IPS-15b (cell line): ENCODE results near the gene LITAF.

Experiments
- H3K27me3 ChIP-seq: one replicate; pipeline ENCODE4 v1.6.1; 2013; ENCODE audit warnings: low read length; ENCODE audit not compliant: control insufficient read depth, insufficient read depth
- H3K36me3 ChIP-seq: one replicate; pipeline ENCODE4 v1.6.1; 2013; ENCODE audit warnings: low read length; ENCODE audit not compliant: control insufficient read depth, insufficient read depth
- H3K4me1 ChIP-seq: one replicate; pipeline ENCODE4 v1.6.1; 2013; ENCODE audit warnings: mild to moderate bottlenecking, low read length; ENCODE audit not compliant: control insufficient read depth, insufficient read depth
- H3K4me3 ChIP-seq: one replicate; pipeline ENCODE4 v1.5.1; 2013; ENCODE audit warnings: low read depth, low read length
- H3K9ac ChIP-seq: one replicate; pipeline ENCODE4 v1.6.1; 2013; ENCODE audit warnings: low read depth, mild to moderate bottlenecking, low read length
- H3K9me3 ChIP-seq: one replicate; pipeline ENCODE4 v1.6.1; 2013; ENCODE audit warnings: mild to moderate bottlenecking, low read length; ENCODE audit not compliant: control insufficient read depth, insufficient read depth

LITAF gene

GRCh38 chr16:11627822-11628457 is 41.2 kb upstream of the LITAF start:
- Histone ChIP-seq H3K4me3 (no peak overlapping the region), H3K9me3 (no peaks in the 10 kb centered on the region), H3K27me3 (no peaks in the 10 kb centered on the region), H3K36me3 (no peaks in the 10 kb centered on the region), H3K4me1 (no peaks in the 10 kb centered on the region), H3K9ac (no peak overlapping the region)

GRCh38 chr16:11627292-11627663 is 40.6 kb upstream of the LITAF start:
- Histone ChIP-seq H3K9me3 (no peaks in the 10 kb centered on the region), H3K27me3 (no peaks in the 10 kb centered on the region), H3K9ac (no peak overlapping the region), H3K36me3 (no peaks in the 10 kb centered on the region), H3K4me3 (no peak overlapping the region), H3K4me1 (no peaks in the 10 kb centered on the region)

GRCh38 chr16:11626657-11627291 is 40.1 kb upstream of the LITAF start:
- H3K36me3 ChIP-seq = no peaks in the 10 kb centered on the region
- H3K4me1 ChIP-seq = no peaks in the 10 kb centered on the region
- H3K9ac ChIP-seq = no peak overlapping the region
- no peaks in the 10 kb centered on the region for H3K27me3 ChIP-seq
- H3K4me3 ChIP-seq = no peak overlapping the region
- H3K9me3 ChIP-seq = no peaks in the 10 kb centered on the region

GRCh38 chr16:11625769-11626168 is 39.0 kb upstream of the LITAF start:
- no peaks in the 10 kb centered on the region for H3K27me3 ChIP-seq
- H3K4me1 ChIP-seq = no peaks in the 10 kb centered on the region
- H3K4me3 ChIP-seq = no peak overlapping the region
- no peak overlapping the region for H3K9ac ChIP-seq
- no peaks in the 10 kb centered on the region for H3K9me3 ChIP-seq
- H3K36me3 ChIP-seq = no peaks in the 10 kb centered on the region

- Histone ChIP-seq H3K36me3 (no peaks in the 10 kb centered on the region), H3K4me1 (no peaks in the 10 kb centered on the region), H3K9ac (no peak overlapping the region), H3K27me3 (no peaks in the 10 kb centered on the region), H3K4me3 (no peak overlapping the region), H3K9me3 (no peaks in the 10 kb centered on the region)
Measured at GRCh38 chr16:11624636-11625607, 38.2 kb upstream of the LITAF start.

DNA sequence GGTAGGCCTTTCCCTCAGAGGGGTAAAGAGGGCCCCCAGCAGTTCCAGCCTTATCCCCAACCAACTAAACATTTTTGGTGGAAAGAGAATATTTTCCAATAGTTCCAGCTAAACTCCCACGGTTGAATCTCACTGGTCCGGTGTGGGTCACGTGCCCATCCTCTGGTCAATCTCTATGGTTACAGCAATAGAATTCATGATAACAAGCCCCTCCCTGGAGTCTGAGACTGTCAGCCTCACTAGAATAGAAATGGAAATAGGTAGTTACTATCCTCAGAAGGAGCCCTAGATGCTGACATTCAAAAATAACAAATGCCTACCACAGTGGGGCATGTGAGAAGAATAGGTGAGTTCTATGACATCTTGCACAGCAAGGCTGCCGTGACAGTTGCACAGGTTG is 37.5 kb upstream of the LITAF start:
- no peak overlapping the region for H3K9ac ChIP-seq
- H3K4me1 ChIP-seq = no peaks in the 10 kb centered on the region
- H3K36me3 ChIP-seq = no peaks in the 10 kb centered on the region
- no peak overlapping the region for H3K4me3 ChIP-seq
- no peaks in the 10 kb centered on the region for H3K27me3 ChIP-seq
- no peaks in the 10 kb centered on the region for H3K9me3 ChIP-seq

DNA sequence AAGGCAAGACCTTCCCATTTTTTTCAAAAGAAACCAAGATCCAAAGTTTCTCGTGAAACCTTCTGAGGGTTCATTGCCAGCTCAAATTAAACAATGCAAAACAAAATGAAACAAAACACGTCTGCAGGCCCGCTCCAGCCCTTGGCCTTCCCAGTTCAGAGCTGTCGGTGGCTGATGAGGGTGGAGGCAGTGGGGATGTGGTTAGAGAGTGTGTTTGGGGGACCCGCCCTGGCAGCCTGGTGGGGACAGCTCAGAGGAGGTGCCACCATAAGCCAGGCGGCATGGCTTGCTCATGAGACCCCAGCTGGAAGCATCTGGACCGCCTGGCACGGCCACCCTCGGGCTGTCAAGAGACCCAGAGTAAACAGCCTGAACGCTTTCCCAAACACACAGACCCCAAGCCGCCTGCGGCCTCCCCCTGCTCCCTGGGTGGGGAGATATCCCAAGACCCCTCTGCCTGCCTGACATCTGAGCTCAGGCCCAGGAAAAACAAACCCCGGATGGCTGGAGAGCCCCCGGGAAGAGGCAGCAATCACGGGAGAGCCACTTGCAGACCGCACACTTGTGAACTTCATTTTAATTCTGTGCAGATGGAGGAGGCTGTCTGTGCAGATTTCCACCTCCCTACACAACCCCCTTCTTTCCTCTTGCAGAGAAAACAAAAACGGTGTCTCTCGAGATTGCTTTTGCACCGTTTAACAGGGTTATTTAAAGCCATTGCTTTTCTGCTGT is 35.4 kb upstream of the LITAF start:
- H3K36me3 ChIP-seq = no peaks in the 10 kb centered on the region
- no peaks in the 10 kb centered on the region for H3K9me3 ChIP-seq
- H3K4me3 ChIP-seq = no peak overlapping the region
- H3K4me1 ChIP-seq = no peaks in the 10 kb centered on the region
- H3K27me3 ChIP-seq = no peaks in the 10 kb centered on the region
- H3K9ac ChIP-seq = no peak overlapping the region

DNA sequence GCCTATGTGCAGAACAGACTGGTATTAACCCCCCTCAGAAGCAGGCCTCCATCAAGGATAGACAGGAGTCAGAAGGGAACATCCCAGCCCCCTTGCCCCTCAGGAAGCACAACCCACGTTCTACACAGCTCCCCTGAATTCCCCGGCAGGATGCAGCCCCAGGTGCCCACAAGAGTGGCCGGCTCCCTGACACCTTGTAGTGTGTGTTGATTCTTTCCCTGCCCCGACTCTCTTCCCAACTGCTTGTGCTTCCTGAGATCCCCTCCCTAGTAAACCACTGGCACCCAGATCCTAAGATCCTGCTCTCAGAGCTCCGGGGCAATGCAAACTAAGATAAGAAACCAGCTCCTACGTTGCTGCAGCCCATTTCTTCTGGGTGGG is 34.8 kb upstream of the LITAF start:
- no peaks in the 10 kb centered on the region for H3K4me1 ChIP-seq
- no peak overlapping the region for H3K9ac ChIP-seq
- no peaks in the 10 kb centered on the region for H3K9me3 ChIP-seq
- no peaks in the 10 kb centered on the region for H3K27me3 ChIP-seq
- H3K36me3 ChIP-seq = no peaks in the 10 kb centered on the region
- no peak overlapping the region for H3K4me3 ChIP-seq

DNA sequence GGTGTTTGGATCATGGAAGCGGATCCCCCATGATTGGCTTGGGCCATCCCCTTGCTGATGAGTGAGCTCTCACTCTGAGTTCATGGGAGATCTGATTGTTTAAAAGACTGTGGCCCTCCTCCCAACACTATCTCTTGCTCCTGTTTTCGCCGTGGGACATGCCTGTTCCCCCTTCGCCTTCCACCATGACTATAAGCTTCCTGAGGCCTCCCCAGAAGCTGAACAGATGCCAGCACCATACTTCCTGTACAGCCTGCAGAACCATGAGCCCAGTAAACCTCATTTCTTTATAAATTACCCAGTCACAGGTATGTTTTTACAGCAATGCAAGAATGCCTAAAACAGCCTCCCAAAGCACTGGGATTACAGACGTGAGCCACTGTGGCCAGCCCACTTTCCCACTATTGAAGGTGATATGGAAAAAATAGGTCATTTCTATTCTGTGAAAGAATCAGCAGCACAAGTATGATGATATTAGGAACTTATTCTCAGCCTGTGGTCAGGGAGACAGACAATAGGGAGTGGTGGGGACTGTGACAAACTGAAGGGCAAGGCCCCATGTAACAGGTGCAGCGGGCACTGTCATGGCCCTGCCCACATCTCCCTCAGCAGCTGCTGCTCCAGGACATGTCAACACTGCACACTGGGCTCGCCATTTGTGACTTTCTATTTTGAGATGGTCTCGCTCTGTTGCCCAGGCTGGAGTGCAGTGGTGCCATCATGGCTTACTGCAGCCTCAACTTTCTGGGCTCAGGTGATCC is 33.7 kb upstream of the LITAF start:
- Histone ChIP-seq H3K4me1 (no peaks in the 10 kb centered on the region), H3K27me3 (no peaks in the 10 kb centered on the region), H3K9me3 (no peaks in the 10 kb centered on the region), H3K36me3 (no peaks in the 10 kb centered on the region), H3K9ac (no peak overlapping the region), H3K4me3 (no peak overlapping the region)

DNA sequence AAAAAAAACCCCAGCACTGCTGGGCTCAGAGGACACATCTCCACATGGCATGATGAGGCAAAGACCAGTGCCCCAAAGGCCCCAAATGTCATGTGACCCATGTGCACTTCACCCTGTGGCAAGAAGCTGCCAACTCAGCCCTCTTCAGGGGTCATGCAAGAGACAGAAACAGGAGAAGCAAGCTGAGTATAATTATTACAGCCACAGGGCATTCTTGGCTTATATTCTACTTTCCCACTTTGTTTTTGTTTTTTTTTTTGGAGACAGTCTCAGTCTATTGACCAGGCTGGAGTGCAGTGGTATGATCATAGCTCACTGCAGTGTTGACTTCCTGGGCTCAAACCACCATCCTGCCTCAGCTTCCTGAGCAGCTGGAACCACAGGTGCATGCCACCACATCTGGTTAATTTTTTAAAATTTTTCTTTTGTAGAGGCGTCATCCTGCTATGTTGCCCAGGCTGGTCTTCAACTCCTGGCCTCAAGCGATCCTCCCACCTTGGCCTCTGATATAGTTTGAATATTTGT is 32.7 kb upstream of the LITAF start:
- Histone ChIP-seq H3K27me3 (no peaks in the 10 kb centered on the region), H3K9ac (no peak overlapping the region), H3K4me3 (no peak overlapping the region), H3K36me3 (no peaks in the 10 kb centered on the region), H3K9me3 (no peaks in the 10 kb centered on the region), H3K4me1 (peaks cover 2% of the 10 kb centered on the region)
